Activated naive CD4-positive, alpha-beta T cell treated with anti-CD3 and anti-CD28 coated beads for 36 hours (primary cell): ENCODE results near the gene EMC8. TPM values are rescaled to one million over a fixed set of nuclear protein-coding genes. Genes with fewer than 3 reads are reported as not detected.
"Not testable (repeated sequence)": the region's sequence is repeated elsewhere in the genome, so short reads cannot be mapped to it uniquely, and the experiment has no call there.

Source experiments
- CTCF ChIA-PET: fragments of 350-600 bp; sonication (Branson Sonifier 250); formaldehyde crosslinking; loops from one replicate; lab custom pipeline; 2021; ENCODE audit warnings: antibody characterized with exemption; lab: Charles Lee
- DNase-seq: peaks from one replicate; pipeline ENCODE4 v3.0.0-alpha.2; 2020
- H3K27ac Mint-ChIP-seq: one replicate; pipeline ENCODE4 v1.8.0; 2021; ENCODE audit warnings: mild to moderate bottlenecking, mixed read lengths
- H3K27me3 Mint-ChIP-seq: one replicate; pipeline ENCODE4 v1.8.0; 2021; ENCODE audit warnings: low read depth, mixed read lengths
- H3K36me3 Mint-ChIP-seq: one replicate; pipeline ENCODE4 v1.8.0; 2021; ENCODE audit warnings: low read depth, mixed read lengths
- H3K4me1 Mint-ChIP-seq: one replicate; pipeline ENCODE4 v1.8.0; 2021; ENCODE audit warnings: low read depth, mixed read lengths
- H3K4me3 Mint-ChIP-seq: one replicate; pipeline ENCODE4 v1.8.0; 2021; ENCODE audit warnings: mild to moderate bottlenecking, moderate library complexity, mixed read lengths
- H3K9me3 Mint-ChIP-seq: one replicate; pipeline ENCODE4 v1.8.0; 2021; ENCODE audit warnings: mixed read lengths
- intact Hi-C: fragments of 100-400 bp; cut with micrococcal nuclease; formaldehyde crosslinking; loops from one replicate; pipeline ENCODE4 v1.15.1; 2023
- total RNA-seq, 2 experiments: library from RNA; stranded (reverse); gene quantifications; one replicate each; pipeline ENCODE4 v1.2.3, GENCODE V29; 2021

Gene EMC8
- total RNA-seq, 2 experiments from 2014 or later: 28.5 to 31.6 TPM

DNA sequence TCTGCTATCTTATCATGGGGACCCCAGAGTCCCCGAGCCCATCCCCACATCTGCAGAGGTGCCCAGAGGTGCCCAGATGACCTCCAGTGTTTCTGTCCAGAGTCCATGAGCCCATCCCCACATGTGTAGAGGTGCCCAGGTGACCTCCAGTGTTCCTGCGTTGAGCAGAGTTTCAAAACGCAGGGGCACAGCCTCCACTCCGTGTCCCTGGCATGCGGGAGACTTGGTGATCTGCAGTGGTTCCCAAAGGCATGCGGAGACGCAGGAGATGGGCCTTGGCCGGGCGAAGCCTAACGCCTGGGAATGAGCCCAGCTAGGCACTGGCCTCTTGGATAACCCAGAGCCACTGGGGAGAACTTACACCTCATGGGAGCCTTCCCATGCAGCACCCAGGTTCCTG lies 41.5 kb upstream of the EMC8 start:
- intact Hi-C loops: no loop called here
- Mint-ChIP-seq H3K4me1 (peaks cover 8% of the 10 kb centered on the region), H3K9me3 (no peaks in the 10 kb centered on the region), H3K27ac (no peak overlapping the region), H3K4me3 (no peak overlapping the region), H3K27me3 (peaks cover 24% of the 10 kb centered on the region), H3K36me3 (no peaks in the 10 kb centered on the region)
- DNase-seq: no peak
- CTCF ChIA-PET: interaction anchor here (1.2 kb wide), 1 partner anchor 26 kb away, joined by 3 read pairs; no protein-coding TSS in a partner anchor

DNA sequence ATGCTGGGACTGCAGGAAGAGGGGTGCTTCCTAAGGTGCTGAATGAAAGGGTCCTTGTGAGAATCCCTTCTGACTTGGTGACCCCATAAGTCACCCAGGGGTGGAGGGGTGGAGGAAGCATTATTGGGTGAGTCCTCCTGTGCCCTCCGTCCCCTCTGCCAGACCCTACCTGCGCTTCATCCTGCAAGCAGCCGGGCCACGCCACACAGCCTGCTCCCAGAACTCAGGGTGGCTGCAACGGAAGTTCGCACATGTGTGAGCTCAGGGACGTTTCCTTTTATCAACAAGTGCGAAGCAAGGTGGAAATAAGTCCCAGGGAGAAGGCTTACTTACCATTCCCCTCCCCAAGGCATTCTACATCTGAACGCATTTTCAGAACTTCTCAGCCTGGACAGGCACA lies 41.1 kb upstream of the EMC8 start:
- CTCF ChIA-PET: interaction anchor here (1.2 kb wide), 1 partner anchor 27 kb away, joined by 3 read pairs; no protein-coding TSS in a partner anchor
- no peak overlapping the region for H3K4me3 Mint-ChIP-seq
- intact Hi-C loops: no loop called here

DNA sequence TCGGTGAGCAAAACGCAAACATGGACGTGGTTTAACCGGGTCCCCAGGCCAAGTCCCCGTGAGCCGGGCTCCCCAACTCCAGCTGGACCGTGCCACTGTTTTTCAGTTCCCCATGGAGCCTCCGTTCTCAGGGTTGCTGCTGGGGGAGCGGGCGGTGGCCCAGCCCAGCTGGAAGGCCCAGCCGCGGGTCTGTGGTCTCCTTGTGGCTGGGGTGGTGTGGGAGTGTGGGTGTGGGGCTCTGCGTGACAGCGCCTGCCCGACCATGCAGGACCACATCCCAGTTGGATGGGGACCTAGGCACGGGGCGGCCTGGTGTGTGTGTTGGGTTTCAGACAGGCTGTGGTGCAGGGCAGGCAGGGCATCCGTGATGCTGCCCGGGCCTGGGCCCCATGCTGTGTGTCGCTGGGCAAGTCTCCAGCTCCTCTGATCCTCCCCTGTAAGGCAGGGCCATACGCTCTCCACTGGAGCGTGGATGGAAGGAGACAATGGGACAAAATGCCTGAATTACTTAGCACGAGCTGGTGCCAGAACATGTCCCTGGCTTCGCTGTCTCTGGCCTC lies 40.4 kb upstream of the EMC8 start:
- intact Hi-C loops: no loop called here

More for the DNA sequence above, 41.1 kb upstream of the EMC8 start:
- H3K27me3 Mint-ChIP-seq: peaks cover 22% of the 10 kb centered on the region
- no peak for DNase-seq
- H3K4me1 Mint-ChIP-seq: peaks cover 8% of the 10 kb centered on the region
- no peaks in the 10 kb centered on the region for H3K36me3 Mint-ChIP-seq
- no peaks in the 10 kb centered on the region for H3K9me3 Mint-ChIP-seq
- H3K27ac Mint-ChIP-seq: no peak overlapping the region

DNA sequence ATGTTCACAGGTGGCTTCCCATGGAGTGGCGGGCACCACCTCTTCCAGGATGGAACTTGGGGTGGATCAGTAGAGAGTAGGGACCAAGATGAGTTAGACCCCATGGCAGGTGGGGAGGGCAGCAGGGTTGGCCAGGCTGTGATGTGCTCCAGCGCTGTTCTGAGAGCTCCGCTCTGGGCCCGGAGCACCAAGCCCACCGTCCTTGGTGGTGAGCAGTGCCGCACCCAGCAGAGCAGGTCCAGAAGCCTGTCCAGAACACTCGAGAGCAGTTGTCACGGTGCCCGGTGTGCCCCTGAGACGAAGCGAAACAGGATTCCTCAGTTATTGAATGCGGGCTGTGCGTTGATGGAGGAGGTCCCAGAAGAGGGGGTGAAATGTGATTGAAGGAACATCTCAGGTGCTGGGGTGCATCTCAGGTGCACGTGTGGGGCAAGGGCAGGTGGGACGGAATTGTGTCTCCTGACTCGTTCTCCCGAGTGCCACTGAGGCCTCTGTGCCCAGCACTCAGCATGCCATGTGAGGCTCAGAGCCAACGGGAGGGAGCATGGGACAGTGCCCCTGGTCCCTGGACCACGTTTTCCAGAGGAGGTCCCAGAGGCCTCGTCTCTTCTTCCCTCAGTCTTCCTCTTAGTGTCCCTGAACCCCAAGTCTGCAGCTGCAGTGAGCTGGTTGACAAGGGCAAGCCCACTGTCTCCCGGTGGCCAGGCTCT lies 39.7 kb upstream of the EMC8 start:
- Mint-ChIP-seq H3K36me3 (no peaks in the 10 kb centered on the region), H3K4me3 (no peak overlapping the region), H3K27me3 (peaks cover 17% of the 10 kb centered on the region), H3K4me1 (no peaks in the 10 kb centered on the region), H3K9me3 (no peaks in the 10 kb centered on the region), H3K27ac (no peak overlapping the region)
- DNase-seq: no peak
- intact Hi-C loops: no loop called here
- CTCF ChIA-PET: no interaction called here

More for the DNA sequence above, 40.4 kb upstream of the EMC8 start:
- Mint-ChIP-seq H3K4me1 (peaks cover 3% of the 10 kb centered on the region), H3K4me3 (no peak overlapping the region), H3K27ac (no peak overlapping the region), H3K27me3 (peaks cover 20% of the 10 kb centered on the region), H3K9me3 (no peaks in the 10 kb centered on the region), H3K36me3 (no peaks in the 10 kb centered on the region)
- CTCF ChIA-PET: no interaction called here
- DNase-seq: no peak

DNA sequence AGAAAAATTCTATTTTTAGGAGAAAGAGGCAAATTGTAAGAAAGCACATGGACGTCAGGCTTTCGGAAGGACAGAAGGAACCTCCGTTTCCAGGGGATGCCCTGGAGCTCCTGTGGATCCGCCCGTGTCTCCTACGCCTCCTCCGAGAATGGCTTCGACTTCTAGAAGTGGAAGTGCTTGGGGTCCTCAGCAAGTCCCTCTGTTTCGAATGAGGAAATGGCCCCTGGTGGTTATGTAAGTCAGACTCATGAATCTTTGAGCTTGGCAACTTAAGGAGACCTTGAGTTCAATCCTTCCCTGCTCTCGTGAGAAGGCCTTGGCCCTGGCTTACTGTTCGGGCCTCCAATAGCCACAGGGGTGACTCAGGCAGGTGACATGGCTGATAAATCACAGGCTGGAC lies 39.0 kb upstream of the EMC8 start:
- no peaks in the 10 kb centered on the region for H3K9me3 Mint-ChIP-seq
- no peaks in the 10 kb centered on the region for H3K4me1 Mint-ChIP-seq
- H3K27ac Mint-ChIP-seq: no peak overlapping the region
- DNase-seq: no peak
- CTCF ChIA-PET: no interaction called here
- intact Hi-C loops: no loop called here
- H3K27me3 Mint-ChIP-seq: peaks cover 17% of the 10 kb centered on the region
- H3K36me3 Mint-ChIP-seq: no peaks in the 10 kb centered on the region
- no peak overlapping the region for H3K4me3 Mint-ChIP-seq

DNA sequence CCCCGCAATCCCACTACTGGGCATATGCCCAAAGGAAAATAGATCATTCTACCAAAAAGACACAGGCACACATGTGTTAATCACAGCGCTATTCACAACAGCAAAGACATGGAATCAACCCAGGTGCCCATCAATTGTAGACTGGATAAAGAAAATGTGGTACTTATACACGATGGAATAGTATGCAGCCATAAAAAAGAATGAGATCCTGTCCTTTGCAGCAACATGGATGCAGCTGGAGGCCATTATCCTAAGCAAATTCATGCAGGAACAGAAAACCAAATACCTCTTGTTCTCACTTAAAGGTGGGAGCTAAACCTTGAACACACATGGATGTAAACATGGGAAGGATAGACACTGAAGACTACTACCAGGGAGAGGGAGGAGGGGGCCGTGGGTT lies 38.3 kb upstream of the EMC8 start:
- H3K27ac Mint-ChIP-seq, intact Hi-C loops, H3K9me3 Mint-ChIP-seq, H3K36me3 Mint-ChIP-seq, H3K4me1 Mint-ChIP-seq, H3K4me3 Mint-ChIP-seq, DNase-seq: not testable (repeated sequence)
- H3K27me3 Mint-ChIP-seq: peaks cover 24% of the 10 kb centered on the region
- CTCF ChIA-PET: interaction anchor here (1.1 to 1.2 kb wide), 2 partner anchors 16 to 149 kb away, joined by 3 read pairs; no protein-coding TSS in a partner anchor

DNA sequence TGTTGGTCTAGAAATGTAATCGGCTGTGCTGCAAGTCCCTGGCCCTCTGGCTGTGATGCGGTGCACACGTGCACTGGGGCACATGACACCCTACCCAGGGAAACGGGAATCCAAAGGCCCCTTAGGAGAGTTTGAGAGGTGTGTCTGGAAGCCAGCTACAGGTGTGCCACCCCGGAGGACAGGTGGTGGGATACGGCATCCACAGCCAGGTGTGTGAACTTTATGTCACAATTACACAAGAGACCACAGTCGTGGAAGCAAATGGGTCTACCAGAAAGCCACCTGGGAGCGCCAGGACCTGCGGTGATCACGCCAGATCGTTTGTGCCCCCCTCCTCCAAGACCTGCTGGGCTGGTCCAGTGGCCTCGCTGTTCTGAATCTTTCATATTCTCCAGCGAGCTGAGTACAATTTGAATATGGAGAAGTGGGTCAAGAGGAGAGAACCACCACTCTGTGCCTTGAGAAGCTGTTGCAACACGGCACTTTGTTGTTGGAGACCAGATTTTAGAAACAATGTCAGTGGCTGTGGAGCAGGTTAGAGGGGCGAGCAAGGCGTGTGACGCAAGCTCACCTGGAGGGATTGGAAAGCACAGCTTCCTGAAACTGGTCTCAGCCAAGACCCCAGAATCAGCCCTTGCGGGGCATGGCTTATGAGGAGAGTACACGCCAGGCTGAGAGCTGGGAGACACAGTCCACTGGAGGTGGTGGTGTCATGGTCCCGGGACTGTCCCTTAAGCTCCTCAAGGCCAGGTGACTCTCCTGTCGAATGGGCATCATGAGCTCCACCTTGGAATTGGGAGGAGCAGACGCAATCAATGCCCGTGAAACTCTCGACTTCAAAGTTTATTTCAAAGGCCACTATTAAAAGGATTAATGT lies 37.6 kb upstream of the EMC8 start:
- H3K27ac Mint-ChIP-seq: no peak overlapping the region
- peaks cover 31% of the 10 kb centered on the region for H3K27me3 Mint-ChIP-seq
- no peaks in the 10 kb centered on the region for H3K36me3 Mint-ChIP-seq
- H3K4me3 Mint-ChIP-seq: no peak overlapping the region
- CTCF ChIA-PET: interaction anchor here (0.6 to 1.2 kb wide), 3 partner anchors 15 to 150 kb away, joined by 3 to 5 read pairs (median 3); no protein-coding TSS in a partner anchor
- H3K9me3 Mint-ChIP-seq: no peaks in the 10 kb centered on the region
- no peak for DNase-seq
- intact Hi-C loops: no loop called here
- H3K4me1 Mint-ChIP-seq: no peaks in the 10 kb centered on the region

DNA sequence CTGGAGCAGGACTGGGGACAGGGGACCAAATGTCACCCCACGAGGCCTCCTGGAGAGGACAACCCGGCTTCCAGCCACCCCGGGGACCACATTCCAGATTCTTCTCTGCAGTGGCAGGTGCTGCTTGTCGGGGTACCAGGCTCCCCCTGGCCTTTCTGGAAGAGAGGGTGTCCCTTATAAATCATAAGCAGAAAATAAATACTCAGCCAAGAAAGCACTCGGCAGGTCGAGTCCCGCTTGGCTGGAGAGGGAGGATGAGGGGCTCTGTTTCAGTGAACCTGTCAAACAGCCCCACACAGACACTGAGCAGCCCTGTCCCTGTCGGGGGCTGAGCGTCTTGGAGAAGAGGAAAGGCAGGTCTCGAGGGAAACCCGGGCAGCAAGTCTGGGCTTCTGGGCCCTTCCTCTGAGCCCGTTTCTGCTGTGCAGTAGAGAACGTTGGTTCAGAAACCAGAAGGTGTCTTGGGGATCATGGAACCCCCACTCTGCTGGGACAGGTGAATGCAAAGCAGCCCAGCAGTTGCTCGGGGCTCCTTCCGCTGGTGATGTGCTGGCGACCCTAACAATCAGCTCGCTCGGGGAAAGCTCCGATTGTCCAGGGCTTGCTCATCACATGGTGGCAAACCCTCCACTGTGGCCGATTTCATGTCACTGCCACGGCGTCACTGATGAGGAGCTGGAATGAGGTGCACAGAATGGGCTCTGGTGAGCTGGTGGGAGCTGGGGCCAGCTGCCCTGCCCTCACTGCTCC lies 36.8 kb upstream of the EMC8 start:
- intact Hi-C loops: no loop called here
- Mint-ChIP-seq H3K4me3 (no peak overlapping the region), H3K27me3 (peaks cover 32% of the 10 kb centered on the region), H3K4me1 (no peaks in the 10 kb centered on the region), H3K27ac (no peak overlapping the region), H3K9me3 (no peaks in the 10 kb centered on the region), H3K36me3 (no peaks in the 10 kb centered on the region)
- CTCF ChIA-PET: interaction anchor here (0.6 to 1.9 kb wide), 3 partner anchors 15 to 151 kb away, joined by 3 to 6 read pairs (median 5); no protein-coding TSS in a partner anchor
- DNase-seq: no peak

DNA sequence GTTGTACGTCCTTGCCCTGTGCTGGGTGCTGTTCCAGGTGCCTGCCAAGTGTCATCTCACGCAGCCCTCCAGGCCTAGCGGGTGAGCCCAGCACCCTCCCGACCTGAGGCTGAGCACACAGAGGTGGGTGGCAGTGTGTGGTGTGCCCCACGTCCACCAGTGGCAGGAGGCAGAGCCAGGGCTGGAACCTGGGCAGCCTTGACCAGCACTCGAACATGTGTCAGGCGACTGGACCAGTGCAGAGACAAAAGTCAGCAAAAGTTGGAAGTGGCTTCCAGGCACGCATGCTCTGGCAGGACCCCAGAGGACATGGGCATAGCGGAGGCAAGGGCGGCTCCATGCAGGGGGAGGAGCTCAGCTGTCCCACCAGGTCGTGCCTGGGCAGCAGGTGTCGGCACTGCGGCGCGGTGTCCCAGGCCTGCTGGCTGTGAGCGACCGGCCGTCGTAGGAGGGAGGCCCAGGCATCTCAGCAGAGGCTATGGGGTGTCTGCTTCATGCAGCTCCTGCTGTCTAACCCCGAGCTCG lies 35.9 kb upstream of the EMC8 start:
- CTCF ChIA-PET: interaction anchor here (1.2 to 1.9 kb wide), 2 partner anchors 14 to 18 kb away, joined by 3 to 6 read pairs; no protein-coding TSS in a partner anchor

DNA sequence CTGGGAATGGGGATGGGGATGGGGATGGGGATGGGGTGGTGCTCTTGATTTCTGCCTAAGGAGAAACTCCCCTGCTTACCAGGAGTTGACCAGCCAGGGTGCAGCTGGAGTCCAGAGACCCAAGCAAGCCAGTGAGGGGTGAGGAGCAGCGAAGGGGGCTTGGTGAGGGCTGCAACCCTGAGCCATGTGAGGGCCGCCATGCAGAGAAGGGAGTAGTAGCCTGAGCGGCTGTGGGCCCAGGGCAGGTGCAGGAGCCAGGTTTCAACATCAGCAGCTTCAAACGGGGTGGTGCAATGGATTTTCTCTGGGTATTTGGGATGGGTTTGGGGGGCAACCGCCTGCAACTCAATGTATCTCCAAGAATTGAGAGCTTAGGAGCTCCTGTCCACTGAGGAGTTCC lies 35.4 kb upstream of the EMC8 start:
- CTCF ChIA-PET: interaction anchor here (1.2 to 1.9 kb wide), 2 partner anchors 13 to 19 kb away, joined by 3 to 6 read pairs; no protein-coding TSS in a partner anchor

More for the DNA sequence above, 35.9 kb upstream of the EMC8 start:
- H3K36me3 Mint-ChIP-seq: no peaks in the 10 kb centered on the region
- no peak overlapping the region for H3K4me3 Mint-ChIP-seq
- no peak overlapping the region for H3K27ac Mint-ChIP-seq
- H3K27me3 Mint-ChIP-seq: peaks cover 36% of the 10 kb centered on the region
- no peaks in the 10 kb centered on the region for H3K9me3 Mint-ChIP-seq
- no peak for DNase-seq
- intact Hi-C loops: no loop called here
- no peaks in the 10 kb centered on the region for H3K4me1 Mint-ChIP-seq

DNA sequence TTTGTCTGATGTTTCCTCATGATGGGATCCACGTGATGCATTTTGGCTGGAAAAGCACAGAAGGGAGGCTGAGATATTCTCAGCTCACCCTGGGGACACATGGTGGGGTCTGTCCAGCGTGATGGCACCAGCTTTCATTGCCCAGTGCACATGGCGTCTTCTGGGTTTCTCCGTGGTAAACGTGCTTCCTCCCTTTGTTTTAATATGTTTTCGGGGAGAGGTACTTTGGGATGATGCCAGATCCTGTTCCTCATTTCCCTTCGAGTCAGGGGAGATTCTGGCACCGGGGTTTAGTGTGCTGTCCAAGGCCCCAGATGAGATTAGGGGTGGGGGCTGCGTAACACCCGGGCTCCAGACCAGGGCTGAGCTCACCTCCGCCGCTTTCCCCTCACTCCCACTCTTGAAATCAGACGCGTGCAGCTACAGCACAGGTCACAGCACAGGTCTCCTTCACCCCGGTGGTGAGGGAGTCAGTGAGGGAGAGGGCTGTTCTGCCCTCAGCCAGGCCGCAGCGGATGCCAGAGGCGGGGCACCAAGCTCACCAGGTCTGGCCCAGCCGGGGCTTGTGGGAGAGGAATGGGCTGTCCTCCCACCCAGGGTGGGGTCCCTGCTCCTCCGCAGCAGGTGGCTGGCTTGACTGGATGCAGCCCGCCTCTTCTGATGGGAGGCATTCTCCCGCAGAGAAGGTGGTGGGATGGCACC lies 34.0 kb upstream of the EMC8 start:
- peaks cover 33% of the 10 kb centered on the region for H3K27me3 Mint-ChIP-seq
- H3K4me1 Mint-ChIP-seq: peaks cover 14% of the 10 kb centered on the region
- H3K36me3 Mint-ChIP-seq: no peaks in the 10 kb centered on the region
- no peak overlapping the region for H3K27ac Mint-ChIP-seq
- no peaks in the 10 kb centered on the region for H3K9me3 Mint-ChIP-seq
- intact Hi-C loops: no loop called here
- no peak for DNase-seq
- H3K4me3 Mint-ChIP-seq: no peak overlapping the region
- CTCF ChIA-PET: interaction anchor here (1.1 kb wide), 1 partner anchor 12 kb away, joined by 3 read pairs; no protein-coding TSS in a partner anchor

More for the DNA sequence above, 35.4 kb upstream of the EMC8 start:
- Mint-ChIP-seq H3K36me3 (no peaks in the 10 kb centered on the region), H3K27me3 (peaks cover 36% of the 10 kb centered on the region), H3K4me1 (peaks cover 3% of the 10 kb centered on the region), H3K27ac (no peak overlapping the region), H3K9me3 (no peaks in the 10 kb centered on the region), H3K4me3 (no peak overlapping the region)
- no peak for DNase-seq
- intact Hi-C loops: no loop called here
